COLO829 (cell line): ENCODE measurements around the gene KCNA3.
"Not testable (repeated sequence)": the region's sequence is repeated elsewhere in the genome, so short reads cannot be mapped to it uniquely, and the experiment has no call there.

Experiments used
- DNase-seq: peaks from one replicate; pipeline ENCODE4 v3.0.0; 2012; ENCODE audit warnings: low spot score

KCNA3 gene

DNA sequence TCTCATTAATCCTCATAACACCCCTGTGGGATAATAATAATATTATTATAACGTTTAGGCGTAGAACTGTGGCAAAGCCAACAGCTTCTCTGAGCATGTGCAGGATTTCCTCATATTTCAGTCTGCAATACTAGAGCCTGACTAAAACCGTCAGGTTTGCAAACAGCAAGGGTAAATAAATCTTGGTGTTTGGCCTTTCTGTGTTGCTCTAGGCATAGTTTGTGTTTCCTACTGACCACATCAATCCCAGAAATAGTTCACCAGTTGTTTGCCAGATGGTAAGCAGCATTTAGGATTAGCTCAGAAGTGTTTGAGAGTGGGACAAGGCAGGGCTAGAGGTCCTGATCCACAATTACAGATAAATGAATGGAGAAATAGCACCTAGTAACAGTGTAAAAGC is 2.8 kb upstream of the KCNA3 start:
- no peak for DNase-seq

DNA sequence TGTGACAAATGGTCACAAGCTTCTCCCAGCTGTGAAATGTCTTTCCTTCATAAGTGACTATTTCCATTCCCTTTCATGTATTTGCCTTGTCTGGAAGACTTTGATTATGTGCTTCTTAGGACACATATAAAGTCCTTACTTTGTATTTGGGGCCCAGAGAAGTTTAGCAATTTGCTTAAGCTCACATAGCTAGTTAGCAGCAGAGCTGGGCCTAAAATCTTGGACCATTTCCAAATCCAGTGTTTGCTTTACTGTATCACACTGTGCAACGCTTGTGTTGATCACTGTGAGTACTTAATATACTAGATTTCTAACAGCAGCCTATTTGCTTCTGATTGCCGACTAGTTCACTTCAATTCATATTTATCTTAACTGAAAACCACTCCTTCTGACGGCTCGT is 2.2 kb upstream of the KCNA3 start:
- DNase-seq, result no peak

GRCh38 chr1:110675060-110675791 is 486 bp upstream of the KCNA3 start:
- DNase-seq, result no peak

- no peak for DNase-seq
These were observed 869 bp downstream of the KCNA3 start for GRCh38 chr1:110673805-110674336.

DNA sequence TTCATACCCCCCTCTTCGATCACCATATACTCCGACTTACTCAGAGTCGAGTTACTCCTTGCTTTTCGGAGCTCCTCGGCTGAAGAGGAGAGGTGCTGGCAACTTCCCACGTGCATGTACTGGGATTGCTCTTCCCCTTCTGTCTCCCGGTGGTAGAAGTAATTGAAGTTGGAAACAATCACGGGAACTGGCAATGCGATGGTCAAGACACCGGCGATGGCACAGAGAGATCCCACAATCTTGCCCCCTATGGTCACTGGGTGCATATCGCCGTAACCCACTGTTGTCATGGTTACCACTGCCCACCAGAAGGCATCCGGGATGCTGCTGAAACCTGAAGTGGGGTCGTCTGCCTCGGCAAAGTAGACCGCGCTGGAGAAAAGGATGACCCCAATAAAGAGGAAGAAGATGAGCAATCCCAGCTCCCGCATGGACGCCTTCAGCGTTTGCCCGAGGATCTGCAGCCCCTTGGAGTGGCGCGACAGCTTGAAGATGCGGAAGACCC is 1.5 kb downstream of the KCNA3 start:
- no peak for DNase-seq

GRCh38 chr1:110672753-110673108 is 2.0 kb downstream of the KCNA3 start:
- DNase-seq, result no peak

DNA sequence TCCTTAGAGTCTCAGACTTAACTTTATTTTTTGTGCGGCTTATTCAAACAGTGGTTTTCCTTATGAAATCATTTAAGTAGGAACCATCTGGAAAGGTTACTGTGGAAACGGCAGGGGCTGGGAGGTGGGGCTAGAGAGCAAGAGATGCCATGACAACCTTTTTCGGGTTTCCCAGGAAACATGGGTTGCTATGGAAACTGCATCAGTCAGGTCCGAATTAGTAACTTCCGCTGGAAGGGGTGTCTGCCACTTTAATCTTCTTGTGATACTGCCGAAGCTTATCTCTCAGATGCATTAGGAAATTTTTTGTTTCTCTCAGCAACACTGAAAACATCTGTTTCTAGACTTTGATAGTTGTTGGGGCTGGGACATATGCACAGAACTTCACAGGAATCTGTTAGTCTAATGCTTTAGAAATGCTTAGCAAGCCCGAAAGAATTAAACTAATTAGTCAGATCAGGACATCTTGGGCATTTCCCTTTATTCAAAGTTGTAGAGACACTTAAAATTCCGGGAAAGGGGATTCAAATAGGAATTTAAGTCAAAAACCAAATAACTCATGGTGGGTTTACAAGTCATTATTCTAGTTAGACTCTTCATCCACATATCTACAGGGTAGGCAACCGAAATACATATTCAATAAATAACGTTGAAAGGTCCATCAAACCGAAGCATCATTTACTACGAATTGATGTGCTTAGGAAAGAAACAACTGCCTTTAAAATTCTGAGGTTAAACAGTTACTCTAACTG is 2.6 kb downstream of the KCNA3 start:
- no peak for DNase-seq

DNA sequence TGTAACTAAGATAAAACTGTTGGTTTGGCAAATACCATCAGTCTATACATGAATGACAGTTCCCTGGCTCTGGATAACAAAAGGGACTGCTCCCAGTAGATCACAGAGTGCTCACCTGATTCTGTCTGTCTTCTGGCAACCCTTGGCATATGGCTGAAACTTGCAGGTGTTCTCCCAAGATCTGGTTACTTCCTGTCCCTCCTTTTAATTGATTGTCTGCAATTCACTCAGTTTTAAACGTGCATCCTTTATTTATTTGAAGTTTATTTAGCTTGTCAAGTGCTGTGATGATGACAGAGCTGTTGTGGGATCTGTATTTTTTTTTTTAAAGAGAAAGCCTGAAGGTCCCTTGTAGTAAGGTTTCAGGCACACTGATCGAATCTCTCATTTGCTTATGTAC is 3.4 kb downstream of the KCNA3 start:
- DNase-seq, result no peak

DNA sequence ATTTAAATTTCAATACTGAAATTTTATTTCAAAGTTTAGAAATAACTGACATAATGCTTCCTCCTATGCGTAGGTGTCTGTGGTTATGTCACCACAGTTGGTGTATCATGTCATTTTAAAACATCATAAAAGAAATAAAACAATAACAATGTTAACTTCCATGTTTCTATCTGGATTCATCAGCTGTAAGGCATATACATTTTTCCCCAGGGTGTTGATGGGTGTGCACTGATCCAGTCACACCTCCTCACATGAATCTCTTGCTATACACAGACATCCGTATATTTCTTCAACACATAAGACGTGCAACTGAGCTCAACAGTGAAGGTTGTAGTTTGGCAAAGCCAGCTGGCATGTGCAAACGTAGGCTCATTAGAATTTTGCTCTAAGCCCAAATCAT is 6.2 kb downstream of the KCNA3 start:
- no peak for DNase-seq

GRCh38 chr1:110667776-110668175 is 7.0 kb downstream of the KCNA3 start:
- DNase-seq, result no peak

DNA sequence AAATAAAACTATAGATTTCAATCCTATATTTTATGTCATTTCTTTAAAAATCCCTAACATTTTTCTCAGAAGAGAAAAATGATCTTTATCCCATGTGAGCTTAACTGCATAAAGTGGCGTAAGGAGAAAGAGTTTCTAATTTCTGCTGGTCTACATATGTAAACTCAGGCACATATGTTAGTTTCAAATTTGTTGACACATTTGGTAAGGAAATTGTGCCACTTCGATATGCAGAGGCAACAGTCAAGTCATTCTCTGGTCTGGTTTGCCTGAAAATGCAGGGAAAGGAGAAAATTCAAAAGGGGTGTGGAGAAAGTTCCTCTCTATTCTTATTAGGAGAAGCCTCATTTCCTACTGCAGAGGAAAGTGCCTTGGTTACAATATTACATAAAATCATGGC is 11.5 kb downstream of the KCNA3 start:
- no peak for DNase-seq

DNA sequence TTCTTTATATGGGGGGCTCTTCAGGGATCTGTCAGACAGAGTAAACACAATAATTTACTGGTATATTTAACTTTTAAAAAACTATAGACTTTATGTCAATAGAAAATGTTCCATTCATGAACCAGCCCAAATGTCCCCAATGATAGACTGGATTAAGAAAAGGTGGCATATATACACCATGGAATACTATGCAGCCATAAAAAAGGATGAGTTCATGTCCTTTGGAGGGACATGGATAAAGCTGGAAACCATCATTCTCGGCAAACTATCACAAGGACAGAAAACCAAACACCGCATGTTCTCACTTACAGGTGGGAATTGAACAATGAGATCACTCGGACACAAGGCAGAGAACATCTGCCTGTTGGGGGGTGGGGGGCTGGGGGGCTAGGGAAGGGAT is 15.2 kb downstream of the KCNA3 start:
- DNase-seq, result not testable (repeated sequence)

- no peak for DNase-seq
These were observed 17.4 kb downstream of the KCNA3 start for GRCh38 chr1:110657351-110657750.

DNA sequence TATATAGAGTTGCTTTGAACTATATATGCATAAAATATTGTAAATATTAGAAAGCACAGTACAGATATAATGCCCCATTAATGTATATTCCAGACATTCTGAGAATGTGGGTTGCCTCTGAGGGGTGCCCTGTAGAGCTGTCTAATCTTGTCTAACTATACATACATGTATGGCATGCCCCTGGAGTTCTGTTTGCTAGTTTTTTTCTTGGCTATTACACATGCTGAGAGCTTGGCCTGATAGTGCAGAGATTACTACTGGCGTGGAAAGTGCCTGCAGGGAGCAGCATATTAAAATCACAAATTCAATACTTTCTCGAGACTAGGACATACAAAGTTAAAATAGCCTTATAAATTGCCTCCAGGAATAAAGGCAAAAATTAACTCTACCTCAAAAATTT is 24.1 kb downstream of the KCNA3 start:
- no peak for DNase-seq

GRCh38 chr1:110648417-110648816 is 26.3 kb downstream of the KCNA3 start:
- DNase-seq, result no peak

DNA sequence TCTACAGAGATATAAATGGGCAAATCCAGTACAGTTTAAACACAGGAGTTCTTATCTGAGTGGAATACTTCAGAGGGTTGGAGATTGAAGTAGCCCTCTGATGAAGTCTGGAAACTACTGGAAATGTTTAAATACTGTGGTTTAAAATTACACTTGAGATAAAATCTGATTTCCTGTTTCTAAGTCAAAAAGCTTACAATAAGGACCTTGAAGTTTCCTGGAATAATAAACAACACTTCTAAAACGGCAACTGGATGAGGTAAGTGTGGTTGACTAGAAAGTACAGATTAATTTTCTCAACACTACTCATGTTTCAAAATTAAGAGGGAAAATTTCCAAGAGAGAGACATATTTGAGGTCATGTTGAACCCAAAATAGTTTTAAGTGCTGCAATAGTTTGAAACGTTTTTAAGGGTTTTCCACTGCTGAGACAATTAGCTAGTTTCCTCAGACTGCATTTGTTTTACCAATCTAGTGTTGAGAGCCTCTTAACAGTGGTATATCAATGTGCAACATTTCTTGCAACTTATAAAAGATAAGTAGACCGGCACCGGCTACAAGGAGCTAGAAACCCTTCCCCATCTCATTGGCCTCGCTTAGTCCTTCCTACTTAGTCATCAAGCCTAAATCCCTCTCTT is 27.4 kb downstream of the KCNA3 start:
- no peak for DNase-seq

DNA sequence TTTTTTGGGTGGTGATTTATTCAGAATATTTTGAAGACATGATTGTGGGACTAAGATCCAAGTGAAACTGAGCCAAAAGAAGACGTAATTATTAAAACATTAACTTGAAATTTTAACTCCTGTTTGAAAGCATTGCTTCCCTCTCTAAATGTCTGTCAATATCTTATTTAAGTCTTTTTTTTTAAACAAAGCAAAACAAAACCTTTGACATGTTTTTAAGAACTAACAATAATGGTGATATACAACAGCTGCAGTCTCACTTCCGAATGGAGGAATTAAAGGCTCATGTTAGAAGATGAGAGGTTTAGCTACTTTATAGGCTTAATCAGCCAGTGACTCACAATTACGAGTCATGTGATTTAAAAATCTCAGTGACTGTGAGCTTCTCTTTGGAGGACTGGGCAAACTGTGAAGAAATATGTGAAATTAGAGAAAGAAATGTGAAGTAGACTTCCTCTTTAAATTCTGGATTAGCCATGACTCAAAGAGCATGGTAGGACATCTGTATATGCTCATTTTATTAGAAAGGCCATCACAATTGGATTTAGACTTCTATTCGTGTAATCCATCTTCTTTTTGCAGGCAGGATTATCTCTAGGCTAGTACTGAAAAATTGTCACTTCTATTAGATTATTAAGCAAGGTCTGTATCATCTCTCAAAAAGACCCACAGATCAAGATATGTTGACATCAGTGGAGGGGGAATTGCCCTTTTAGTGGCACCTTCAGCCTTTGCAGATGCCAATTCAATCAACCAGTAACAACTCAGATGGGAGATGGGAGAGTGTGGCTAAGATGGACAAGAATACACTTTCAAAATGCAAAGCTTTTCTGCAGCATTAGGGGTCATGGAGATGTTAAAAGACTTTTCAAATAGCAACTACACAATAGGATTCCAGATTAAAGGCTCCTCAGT is 28.7 kb downstream of the KCNA3 start:
- peak; percentile 39 for DNase-seq

DNA sequence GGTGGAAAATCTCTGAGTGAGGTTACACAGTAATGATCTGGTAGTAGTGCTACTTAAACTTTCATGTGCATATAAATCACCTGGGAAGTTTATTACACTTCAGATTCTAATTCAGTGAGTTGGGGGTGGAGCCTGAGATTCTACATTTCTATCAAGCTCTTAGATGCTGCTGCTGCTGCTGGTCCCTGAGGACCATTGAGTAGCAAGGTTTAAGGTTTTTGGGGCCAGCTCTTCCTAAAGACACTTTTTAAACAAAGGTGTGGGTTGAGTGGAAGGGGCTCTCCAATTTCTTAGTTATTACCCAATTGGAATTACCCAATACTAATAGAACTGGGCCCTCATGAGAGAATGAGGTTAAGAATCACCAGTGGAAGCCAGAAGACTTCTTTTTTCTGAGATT is 29.5 kb downstream of the KCNA3 start:
- no peak for DNase-seq

- no peak for DNase-seq
These were observed 30.8 kb downstream of the KCNA3 start for GRCh38 chr1:110643879-110644472.

DNA sequence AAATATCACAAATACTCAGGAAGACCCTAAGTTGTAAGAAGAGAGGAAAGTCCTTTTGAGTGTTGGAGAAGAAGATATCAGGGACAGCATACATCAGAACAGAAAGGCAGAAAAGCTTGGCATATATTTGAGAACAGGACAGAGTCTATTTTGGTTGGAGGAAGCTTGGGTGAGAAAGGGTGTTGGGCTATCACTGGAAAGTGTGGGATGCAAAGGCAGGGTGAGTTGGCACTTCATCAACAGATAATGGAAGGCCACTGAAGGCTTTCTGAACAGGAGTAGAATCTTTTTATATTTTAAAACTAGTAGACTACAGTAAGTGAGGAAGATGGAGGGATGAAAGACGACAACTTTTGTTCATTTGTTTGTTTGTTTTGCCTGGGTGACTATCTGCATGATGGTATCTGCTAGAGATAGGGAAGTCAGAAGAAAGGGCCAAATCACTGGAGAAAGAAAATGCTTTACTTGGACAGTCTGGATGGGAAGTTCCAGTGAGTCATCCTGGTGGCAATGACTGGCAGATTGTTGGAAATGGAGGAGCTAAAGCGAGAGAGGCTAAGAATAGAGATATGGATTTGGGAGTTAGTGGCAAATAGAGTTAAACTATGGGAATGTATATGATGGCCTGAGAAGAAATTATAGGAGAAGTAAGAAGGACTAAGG is 34.9 kb downstream of the KCNA3 start:
- DNase-seq, result peak; percentile 37

GRCh38 chr1:110638556-110638955 is 36.2 kb downstream of the KCNA3 start:
- DNase-seq, result no peak
